Fibroblast of lung (primary cell): ENCODE measurements around the gene SIRT4. TPM values are rescaled to one million over a fixed set of nuclear protein-coding genes. Genes with fewer than 3 reads are reported as not detected.

Experiments used
- DNase-seq, 2 donors: peaks; one replicate each; pipeline versions ENCODE4 v3.0.0 to v3.0.0-alpha.2; 2010; ENCODE audit warnings: low read depth in 2 of 2
- H2AFZ ChIP-seq: 2 replicates; pipeline ENCODE4 v1.5.1; 2012; ENCODE audit warnings: low read length, control low read depth, inconsistent platforms
- H3K27ac ChIP-seq: 2 replicates; pipeline ENCODE4 v1.5.1; 2011; ENCODE audit warnings: low read length, control low read depth; ENCODE audit not compliant: insufficient read depth
- H3K27me3 ChIP-seq: 2 replicates; pipeline ENCODE4 v1.5.1; 2011; ENCODE audit warnings: mild to moderate bottlenecking, low read length; ENCODE audit not compliant: control insufficient read depth, insufficient read depth
- H3K36me3 ChIP-seq: 2 replicates; pipeline ENCODE4 v1.5.1; 2011; ENCODE audit warnings: low read length; ENCODE audit not compliant: control insufficient read depth, insufficient read depth
- H3K4me1 ChIP-seq: 2 replicates; pipeline ENCODE4 v1.5.1; 2011; ENCODE audit warnings: low read length; ENCODE audit not compliant: control insufficient read depth, insufficient read depth; ENCODE audit errors: extremely low read depth
- H3K4me2 ChIP-seq: 2 replicates; pipeline ENCODE4 v1.5.1; 2011; ENCODE audit warnings: low read length, control low read depth; ENCODE audit not compliant: insufficient read depth; ENCODE audit errors: extremely low read depth
- H3K4me3 ChIP-seq, 4 experiments: fragments of 200-600 bp in 1 of 4; sonication (generic) in 1 of 4; replicated peaks in 1 of 4; 2 replicates each; pipeline ENCODE4 v1.5.1; 2011 to 2016; ENCODE audit warnings: low read length in 4 of 4, low read depth in 3 of 4, mild to moderate bottlenecking in 3 of 4, control low read depth in 2 of 4, inconsistent platforms in 1 of 4, mixed read lengths in 1 of 4; ENCODE audit not compliant: insufficient read depth in 1 of 4; ENCODE audit errors: control extremely low read depth in 1 of 4
- H3K79me2 ChIP-seq: 2 replicates; pipeline ENCODE4 v1.5.1; 2012; ENCODE audit warnings: mild to moderate bottlenecking, low read length, inconsistent platforms; ENCODE audit not compliant: control insufficient read depth, insufficient read depth
- H3K9ac ChIP-seq: 2 replicates; pipeline ENCODE4 v1.5.1; 2011; ENCODE audit warnings: mild to moderate bottlenecking, low read length, control low read depth; ENCODE audit not compliant: insufficient read depth
- H3K9me3 ChIP-seq: 2 replicates; pipeline ENCODE4 v1.5.1; 2012; ENCODE audit warnings: low read depth, low read length; ENCODE audit not compliant: control insufficient read depth, insufficient read depth
- H4K20me1 ChIP-seq: 2 replicates; pipeline ENCODE4 v1.5.1; 2011; ENCODE audit warnings: low read length; ENCODE audit not compliant: control insufficient read depth, insufficient read depth; ENCODE audit errors: extremely low read depth
- EZH2 ChIP-seq: IDR thresholded peaks from 2 replicates; pipeline ENCODE4 v1.5.1; 2012; ENCODE audit warnings: low read length, control low read depth, mild to moderate bottlenecking; ENCODE audit errors: missing control alignments
- polyA plus RNA-seq, 2 donors: library from polyadenylated mRNA; depleted of rRNA in 1 of 2; stranded (reverse) in 1 of 2; unstranded in 1 of 2; fragments of >200 nt; gene quantifications; 2 replicates each; pipeline ENCODE4 v1.2.1, GENCODE V29; 2011 to 2012; ENCODE audit warnings: missing spikeins in 1 of 2
- total RNA-seq: library from RNA; depleted of rRNA; stranded (reverse); fragments of >200 nt; gene quantifications from 2 replicates; pipeline ENCODE4 v1.2.1, GENCODE V29; 2014
- TF ChIP-seq, protein P1 (sequence below), 2 donors: IDR thresholded peaks in 1 of 2; conservative IDR thresholded peaks in 1 of 2; 1 replicate in 1 of 2; 2 replicates in 1 of 2; pipeline ENCODE4 v1.5.1; 2011 to 2012; ENCODE audit warnings: low read length in 2 of 2, control low read depth in 1 of 2, inconsistent platforms in 1 of 2, low read depth in 1 of 2, mild to moderate bottlenecking in 1 of 2

Gene SIRT4
- total and polyA plus RNA-seq, 2 donors (not counting 1 experiment from before 2014, with no cell fraction given), result 1.2 to 2.5 TPM

- H4K20me1 ChIP-seq, result no peaks in the 10 kb centered on the region
Observed at GRCh38 chr12:120343692-120344091, 41.6 kb downstream of the SIRT4 start.

DNA sequence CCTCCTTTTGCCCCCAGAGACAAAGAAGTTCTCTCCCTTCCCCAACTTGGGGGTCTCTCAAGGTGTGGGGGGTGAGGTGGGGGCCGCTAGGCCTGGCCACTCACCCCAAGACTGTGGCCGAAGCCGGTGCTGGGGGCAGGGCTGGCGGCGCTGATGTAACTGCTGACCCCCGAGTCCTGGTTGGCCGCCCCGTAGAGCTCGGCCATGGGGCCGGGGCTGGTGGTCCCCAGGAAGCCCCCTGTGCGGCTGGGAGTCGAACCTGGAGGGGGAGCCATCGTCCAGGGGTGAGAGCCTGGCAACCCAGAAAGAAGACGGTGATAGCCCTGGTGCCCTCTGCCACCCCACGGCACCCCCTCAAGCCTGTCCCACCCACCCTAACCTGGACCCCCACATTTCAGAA, 43.9 kb downstream of the SIRT4 start:
- no peak overlapping the region for H3K4me3 ChIP-seq
- H3K79me2 ChIP-seq, result no peaks in the 10 kb centered on the region
- DNase-seq, result no peak
- no peaks in the 10 kb centered on the region for H3K4me1 ChIP-seq
- H4K20me1 ChIP-seq, result no peaks in the 10 kb centered on the region
- H3K9ac ChIP-seq, result no peak overlapping the region
- H3K36me3 ChIP-seq, result no peaks in the 10 kb centered on the region
- H3K9me3 ChIP-seq, result no peaks in the 10 kb centered on the region
- no peak overlapping the region for H3K27ac ChIP-seq
- no peak overlapping the region for H2AFZ ChIP-seq
- no peak for TF ChIP-seq EZH2
- TF ChIP-seq, protein P1, sequence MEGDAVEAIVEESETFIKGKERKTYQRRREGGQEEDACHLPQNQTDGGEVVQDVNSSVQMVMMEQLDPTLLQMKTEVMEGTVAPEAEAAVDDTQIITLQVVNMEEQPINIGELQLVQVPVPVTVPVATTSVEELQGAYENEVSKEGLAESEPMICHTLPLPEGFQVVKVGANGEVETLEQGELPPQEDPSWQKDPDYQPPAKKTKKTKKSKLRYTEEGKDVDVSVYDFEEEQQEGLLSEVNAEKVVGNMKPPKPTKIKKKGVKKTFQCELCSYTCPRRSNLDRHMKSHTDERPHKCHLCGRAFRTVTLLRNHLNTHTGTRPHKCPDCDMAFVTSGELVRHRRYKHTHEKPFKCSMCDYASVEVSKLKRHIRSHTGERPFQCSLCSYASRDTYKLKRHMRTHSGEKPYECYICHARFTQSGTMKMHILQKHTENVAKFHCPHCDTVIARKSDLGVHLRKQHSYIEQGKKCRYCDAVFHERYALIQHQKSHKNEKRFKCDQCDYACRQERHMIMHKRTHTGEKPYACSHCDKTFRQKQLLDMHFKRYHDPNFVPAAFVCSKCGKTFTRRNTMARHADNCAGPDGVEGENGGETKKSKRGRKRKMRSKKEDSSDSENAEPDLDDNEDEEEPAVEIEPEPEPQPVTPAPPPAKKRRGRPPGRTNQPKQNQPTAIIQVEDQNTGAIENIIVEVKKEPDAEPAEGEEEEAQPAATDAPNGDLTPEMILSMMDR (conservative IDR thresholded peaks at IDR 0.05 in 1 of 2, IDR thresholded peaks at IDR 0.05 in 1 of 2; ENCODE audit: low read depth in 1 of 2, low read length in 2 of 2), result no peak
- no peak overlapping the region for H3K4me2 ChIP-seq
- no peaks in the 10 kb centered on the region for H3K27me3 ChIP-seq

More at GRCh38 chr12:120343692-120344091, 41.6 kb downstream of the SIRT4 start:
- no peaks in the 10 kb centered on the region for H3K9me3 ChIP-seq
- no peak overlapping the region for H2AFZ ChIP-seq
- no peak for TF ChIP-seq EZH2
- TF ChIP-seq, protein P1 (conservative IDR thresholded peaks at IDR 0.05 in 1 of 2, IDR thresholded peaks at IDR 0.05 in 1 of 2; ENCODE audit: low read depth in 1 of 2, low read length in 2 of 2), result no peak
- H3K27me3 ChIP-seq, result no peaks in the 10 kb centered on the region
- H3K9ac ChIP-seq, result no peak overlapping the region
- DNase-seq, result no peak
- no peak overlapping the region for H3K27ac ChIP-seq
- H3K36me3 ChIP-seq, result no peaks in the 10 kb centered on the region
- H3K4me3 ChIP-seq, result no peak overlapping the region
- no peaks in the 10 kb centered on the region for H3K4me1 ChIP-seq
- no peak overlapping the region for H3K4me2 ChIP-seq
- no peaks in the 10 kb centered on the region for H3K79me2 ChIP-seq

DNA sequence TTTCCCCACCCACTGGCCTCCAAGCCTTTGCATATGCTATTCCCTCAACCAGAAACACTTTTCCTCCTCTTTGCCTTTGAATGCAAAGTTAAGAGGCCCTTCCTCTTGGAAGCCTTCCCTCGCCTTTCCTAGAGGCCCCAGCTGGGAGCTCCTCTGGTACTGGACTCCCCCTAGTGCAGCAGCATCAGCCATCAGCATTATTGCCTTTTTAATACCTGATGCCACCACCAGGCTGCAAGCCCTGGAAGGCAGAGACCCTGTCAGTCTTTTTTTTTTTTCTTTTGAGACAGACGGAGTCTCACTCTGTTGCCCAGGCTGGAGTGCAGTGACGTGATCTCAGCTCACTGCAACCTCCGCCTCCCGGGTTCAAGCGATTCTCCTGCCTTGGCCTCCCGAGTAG, 44.6 kb downstream of the SIRT4 start:
- TF ChIP-seq EZH2, result no peak
- TF ChIP-seq, protein P1 (conservative IDR thresholded peaks at IDR 0.05 in 1 of 2, IDR thresholded peaks at IDR 0.05 in 1 of 2; ENCODE audit: low read depth in 1 of 2, low read length in 2 of 2), result no peak
- Histone ChIP-seq H3K9ac (no peak overlapping the region), H3K9me3 (no peaks in the 10 kb centered on the region), H3K4me3 (no peak overlapping the region), H3K4me2 (no peak overlapping the region), H4K20me1 (no peaks in the 10 kb centered on the region), H3K79me2 (no peaks in the 10 kb centered on the region), H3K27me3 (no peaks in the 10 kb centered on the region), H3K36me3 (no peaks in the 10 kb centered on the region), H3K4me1 (no peaks in the 10 kb centered on the region), H2AFZ (no peak overlapping the region), H3K27ac (no peak overlapping the region)
- no peak for DNase-seq
